NCI-H1436 (cell line): ENCODE results near the gene RPS15A.
"Not testable (repeated sequence)": the region's sequence is repeated elsewhere in the genome, so short reads cannot be mapped to it uniquely, and the experiment has no call there.

ENCODE experiments used
- DNase-seq: peaks from one replicate; lab custom pipeline; 2025; lab: John Stamatoyannopoulos, UW

RPS15A gene

DNA sequence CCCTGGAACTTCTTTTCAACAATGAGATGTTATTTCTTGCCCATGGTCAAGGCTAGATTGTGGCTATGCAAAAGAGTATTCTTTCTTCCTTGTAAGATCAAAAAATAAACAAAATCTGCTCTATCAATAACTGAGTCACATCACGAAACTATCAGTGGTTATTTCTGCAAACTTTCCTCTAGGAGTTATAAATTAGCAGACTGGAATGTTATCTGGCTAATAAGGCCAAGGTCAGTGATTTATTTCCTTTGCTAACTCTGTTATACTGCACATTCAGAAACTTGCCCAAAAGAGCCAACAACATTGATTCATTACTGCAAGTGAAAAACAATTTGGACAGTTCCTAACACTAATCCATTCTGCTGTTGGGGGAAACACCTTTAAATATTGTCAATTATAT is 6.2 kb upstream of the RPS15A start:
- DNase-seq, result no peak

DNA sequence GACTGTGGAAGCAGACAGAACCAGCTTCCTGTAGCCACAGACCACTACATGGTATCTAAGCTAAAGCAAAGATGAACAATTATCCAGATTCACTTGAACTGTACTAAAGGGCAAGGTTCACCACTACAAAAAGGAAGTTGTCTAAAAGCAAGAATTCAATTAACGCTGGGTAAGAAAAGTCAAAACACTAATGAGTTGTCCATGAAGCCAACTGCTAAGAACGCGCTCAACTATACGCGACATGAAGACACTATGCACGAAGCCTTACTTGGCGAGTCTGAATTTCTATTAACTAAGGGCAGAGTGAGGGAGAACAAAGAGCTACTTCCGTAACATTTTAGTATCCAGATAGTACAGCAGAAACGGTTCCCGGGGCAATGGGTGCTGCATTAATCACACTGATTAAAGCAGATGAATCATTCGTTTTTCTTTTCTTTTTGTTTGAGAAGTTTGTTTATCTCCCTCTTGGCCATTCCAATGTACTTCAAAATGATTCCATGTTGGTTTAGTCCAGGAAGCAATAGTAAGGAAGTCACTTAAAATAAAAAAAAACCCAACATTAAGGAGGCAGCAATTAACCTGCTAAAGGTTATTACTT is 2.8 kb upstream of the RPS15A start:
- no peak for DNase-seq

DNA sequence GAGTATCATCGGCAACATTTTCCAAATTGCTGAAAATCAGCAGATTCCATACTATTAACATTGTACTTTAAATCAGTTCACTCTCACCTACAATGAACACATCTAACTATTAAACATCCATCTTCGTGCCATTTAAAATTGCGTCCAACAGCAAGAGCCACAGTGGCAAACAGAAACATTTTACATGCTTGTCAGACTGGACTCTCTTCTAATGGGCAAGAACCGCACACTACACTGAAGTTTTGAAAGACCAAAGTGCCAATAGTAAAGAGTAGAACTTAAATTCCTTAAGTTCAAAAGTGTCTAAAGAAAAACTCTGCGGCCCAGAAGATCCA is 652 bp downstream of the RPS15A start:
- no peak for DNase-seq

DNA sequence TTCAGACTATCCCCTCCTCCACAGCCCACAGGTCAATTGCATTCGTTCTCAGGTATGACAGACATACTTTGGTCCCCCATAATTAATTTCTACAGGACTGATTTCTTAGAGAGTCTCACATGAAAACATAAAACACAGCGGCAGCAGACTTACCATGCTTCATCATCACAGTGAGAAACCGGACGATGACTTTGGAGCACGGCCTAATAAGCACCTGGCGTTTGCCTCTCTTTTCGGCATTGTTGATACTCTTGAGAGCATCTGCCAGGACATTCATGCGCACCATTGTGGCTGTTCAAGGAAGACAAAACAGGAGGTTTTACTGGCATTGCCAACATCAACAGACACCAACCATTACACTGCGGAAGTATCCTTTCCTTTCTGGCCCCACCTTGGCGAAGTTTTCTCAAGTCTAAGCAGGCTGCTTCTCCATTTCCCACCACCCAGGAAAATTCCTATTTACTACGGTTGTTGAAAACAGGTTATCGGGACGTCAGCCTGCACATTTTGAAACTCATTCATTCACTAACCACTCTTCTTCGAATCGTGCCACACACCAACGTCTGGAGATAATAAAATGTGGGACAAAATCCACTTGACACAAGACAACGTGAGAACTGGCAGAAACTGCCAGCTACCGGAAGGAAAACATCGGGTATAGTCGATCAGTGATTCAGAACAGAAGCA is 1.2 kb downstream of the RPS15A start:
- DNase-seq, result no peak

DNA sequence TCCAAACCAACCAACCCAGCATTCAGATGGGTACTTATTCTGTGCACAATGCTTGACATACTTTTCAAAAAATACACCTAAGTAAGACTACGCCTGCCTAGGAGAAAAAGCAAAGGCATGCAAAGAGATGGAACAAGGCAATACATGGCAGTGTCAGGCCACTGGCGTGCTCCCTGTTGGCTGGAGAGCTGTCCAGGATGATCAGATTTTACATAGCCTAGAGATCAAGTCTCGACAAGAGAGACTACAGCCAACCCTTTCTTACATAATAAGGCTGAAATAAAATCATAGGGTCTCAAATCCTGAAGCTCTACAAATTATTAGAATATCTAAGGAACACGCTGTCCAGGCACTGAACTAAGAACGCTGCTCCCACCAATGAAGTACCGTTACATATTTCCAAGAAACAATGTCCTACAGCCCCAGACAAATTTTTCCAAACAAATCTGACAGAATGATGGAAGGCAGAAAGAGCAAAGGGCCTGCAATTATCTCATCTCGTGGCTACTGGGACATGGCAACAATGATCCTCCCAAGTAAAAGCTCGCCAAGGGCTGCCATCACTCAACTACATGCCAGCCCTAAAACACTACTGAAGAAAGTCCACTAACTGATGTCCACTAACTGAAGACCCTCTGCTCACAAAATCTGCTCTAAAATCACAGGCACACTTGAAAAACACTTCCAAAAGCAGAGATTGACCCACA is 5.1 kb downstream of the RPS15A start:
- no peak for DNase-seq

DNA sequence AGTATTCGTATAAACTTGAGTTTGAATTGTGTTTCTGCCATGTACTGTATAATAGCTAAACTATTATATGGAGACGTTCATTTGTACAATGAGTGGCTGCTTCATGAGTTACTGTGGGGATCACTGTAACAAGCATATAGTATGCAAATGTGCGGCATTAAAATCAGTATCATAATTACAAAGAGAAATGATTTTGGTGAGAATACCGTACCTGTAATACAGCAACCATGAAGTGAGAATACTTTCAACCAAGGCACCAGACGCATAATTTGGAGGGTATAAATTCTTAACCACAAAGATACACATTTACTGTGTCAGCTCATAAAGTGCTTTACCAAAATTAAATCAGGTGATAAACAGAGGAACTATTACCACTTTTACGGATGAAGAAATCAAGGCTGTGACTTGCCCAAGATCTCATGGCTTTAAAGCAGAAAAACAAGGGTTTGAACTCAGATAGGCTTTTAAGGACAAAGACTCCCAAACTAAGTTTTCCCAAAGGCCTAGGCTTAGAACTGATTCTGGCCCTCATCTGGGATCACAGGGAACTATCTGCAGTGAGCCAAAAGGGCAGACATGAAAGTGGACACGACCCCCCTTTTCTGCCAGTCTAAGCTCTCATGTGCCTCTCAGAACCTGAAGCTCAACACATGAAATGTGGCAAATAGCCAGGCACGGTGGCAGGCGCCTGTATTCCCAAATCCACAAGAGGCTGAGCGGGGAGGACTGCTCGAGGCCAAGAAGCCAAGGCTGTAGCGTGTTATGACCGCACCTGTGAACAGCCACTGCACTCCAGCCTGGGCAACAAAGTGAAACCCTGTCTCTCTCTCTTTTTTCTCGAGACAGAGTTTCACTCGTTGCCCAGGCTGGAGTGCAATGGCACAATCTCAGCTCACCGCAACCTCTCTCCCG is 6.4 kb downstream of the RPS15A start:
- DNase-seq, result no peak

DNA sequence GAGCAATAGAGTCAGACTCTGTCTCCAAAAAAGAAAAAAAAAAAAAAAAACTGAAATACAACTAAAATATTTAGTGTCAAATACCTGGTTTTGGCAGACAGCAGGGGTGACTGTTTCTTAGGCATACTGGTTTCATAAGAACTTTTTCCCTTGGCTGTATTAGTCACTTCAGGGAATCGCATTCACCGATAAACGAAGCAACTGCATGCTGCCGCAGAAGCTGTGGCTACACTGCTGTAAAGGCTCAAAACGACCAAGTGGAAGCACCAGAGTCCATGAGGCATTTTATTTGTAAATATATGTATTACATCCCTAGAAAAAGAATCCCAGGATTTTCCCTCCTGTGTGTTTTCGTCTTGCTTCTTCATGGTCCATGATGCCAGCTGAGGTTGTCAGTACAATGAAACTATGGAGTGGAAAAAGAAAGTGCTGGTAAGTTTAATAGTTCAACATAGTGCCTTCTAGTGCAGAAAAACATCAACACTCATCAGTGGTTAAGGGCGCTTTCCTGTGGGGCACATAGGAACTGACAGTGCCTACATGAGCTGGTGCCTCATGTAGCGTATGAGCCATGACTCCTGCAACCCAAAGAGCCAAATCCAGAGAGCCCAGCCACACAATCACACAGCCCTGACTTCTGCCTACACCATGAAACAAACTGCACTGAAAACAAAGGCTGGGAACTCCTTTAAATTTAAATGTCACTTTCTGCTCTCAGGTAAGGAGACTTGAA is 7.3 kb downstream of the RPS15A start:
- no peak for DNase-seq

DNA sequence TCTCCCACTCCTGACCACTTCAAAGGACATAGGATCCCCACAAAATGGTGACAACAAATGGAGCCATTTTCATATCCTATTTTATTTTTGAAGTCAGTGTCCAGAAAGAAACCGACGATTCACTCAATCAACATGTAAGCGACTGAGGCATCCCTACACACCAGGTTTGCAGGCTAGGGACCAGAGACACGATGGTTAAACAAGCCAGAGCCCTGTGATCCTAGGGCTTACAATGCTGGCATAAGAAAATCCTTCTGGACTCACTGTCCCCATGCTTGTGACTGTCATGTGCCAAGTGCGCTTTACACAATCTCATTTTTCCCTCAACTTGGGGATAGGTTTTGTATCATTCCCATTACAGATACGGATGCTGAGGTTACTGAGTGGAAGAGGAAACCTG is 8.9 kb downstream of the RPS15A start:
- DNase-seq, result not testable (repeated sequence)

DNA sequence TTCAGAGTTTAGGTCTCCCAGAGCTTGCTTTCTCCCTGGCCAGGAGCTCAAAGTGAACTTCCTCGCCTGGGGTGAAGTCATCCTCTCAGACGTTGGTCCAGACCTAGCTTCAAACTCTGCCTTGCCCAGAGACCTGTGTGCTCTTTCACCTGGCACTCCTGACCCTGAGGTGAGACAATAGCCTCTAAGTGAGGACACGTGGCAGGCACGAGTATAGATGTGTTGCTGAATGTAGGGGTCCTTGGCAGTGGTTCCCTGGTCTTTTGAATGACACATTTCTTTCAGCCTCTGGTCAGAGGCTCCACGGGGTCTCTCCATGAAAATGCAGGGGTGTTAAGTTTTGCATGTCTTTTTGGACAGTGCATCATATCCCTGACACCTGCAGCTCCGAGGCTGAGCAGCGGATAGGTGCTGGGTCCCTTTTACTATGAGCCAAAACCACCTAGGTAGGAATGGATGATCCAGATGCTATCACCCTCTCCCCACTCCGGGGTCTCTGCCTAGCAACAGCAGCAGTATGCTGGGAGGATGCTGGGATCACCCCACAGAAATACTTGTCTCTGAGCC is 9.6 kb downstream of the RPS15A start:
- not testable (repeated sequence) for DNase-seq

DNA sequence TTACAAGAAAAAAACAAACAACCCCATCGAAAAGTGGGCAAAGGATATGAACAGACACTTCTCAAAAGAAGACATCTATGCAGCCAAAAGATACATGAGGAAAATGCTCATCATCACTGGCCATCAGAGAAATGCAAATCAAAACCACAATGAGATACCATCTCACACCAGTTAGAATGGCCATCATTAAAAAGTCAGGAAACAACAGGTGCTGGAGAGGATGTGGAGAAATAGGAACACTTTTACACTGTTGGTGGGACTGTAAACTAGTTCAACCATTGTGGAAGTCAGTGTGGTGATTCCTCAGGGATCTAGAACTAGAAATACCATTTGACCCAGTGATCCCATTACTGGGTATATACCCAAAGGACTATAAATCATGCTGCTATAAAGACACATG is 12.5 kb downstream of the RPS15A start:
- DNase-seq, result not testable (repeated sequence)

DNA sequence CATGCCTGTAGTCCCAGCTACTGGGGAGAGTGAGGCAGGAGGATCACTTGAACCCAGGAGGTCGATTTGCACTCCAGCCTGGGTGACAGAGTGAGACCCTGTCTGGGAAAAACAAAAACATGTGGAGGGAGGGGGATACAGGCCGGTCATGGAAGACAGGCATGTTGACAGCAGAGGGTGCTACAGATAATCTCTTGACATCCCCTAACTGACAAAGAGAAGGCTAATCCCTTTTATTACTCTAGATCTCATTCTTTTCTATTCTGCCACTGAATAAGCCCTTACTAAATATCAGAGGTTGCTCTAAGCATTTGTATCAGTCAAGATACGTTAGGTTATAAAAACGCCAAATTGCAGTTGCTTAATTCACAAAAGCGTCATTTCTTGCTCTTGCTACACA is 13.8 kb downstream of the RPS15A start:
- DNase-seq, result not testable (repeated sequence)

DNA sequence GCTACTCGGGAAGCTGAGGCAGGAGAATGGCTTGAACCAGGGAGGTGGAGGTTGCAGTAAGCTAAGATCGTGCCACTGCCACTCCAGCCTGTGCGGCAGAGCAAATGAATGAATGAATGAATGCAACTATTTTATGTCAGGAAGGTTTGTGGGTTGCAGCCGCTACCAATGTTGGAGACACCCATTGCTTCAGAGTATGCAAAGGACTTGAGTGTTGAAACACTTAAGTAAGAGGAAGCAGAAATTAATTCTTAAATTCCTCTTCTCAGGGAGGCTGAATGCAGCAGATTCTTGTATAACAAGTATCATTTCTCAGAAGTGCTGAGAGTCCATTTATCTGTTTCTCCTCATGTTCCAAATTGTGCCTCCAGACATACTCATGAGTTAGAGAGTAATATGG is 15.5 kb downstream of the RPS15A start:
- DNase-seq, result not testable (repeated sequence)

DNA sequence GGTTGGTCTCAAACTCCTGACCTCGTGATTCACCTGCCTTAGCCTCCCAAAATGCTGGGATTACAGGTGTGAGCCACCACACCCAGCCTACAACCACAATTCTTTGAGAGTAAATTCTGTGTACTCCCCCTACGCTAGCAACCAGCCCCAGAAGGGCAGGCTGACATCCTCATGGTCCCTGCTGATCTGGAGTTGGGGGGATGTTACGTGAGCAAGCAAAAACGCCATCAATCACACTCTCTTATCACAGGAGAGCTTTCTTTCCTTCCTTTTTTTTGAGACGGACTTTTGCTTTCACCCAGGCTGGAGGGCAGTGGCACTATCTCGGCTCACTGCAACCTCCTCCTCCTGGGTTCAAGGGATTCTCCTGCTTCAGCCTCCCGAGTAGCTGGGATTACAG is 18.0 kb downstream of the RPS15A start:
- not testable (repeated sequence) for DNase-seq

DNA sequence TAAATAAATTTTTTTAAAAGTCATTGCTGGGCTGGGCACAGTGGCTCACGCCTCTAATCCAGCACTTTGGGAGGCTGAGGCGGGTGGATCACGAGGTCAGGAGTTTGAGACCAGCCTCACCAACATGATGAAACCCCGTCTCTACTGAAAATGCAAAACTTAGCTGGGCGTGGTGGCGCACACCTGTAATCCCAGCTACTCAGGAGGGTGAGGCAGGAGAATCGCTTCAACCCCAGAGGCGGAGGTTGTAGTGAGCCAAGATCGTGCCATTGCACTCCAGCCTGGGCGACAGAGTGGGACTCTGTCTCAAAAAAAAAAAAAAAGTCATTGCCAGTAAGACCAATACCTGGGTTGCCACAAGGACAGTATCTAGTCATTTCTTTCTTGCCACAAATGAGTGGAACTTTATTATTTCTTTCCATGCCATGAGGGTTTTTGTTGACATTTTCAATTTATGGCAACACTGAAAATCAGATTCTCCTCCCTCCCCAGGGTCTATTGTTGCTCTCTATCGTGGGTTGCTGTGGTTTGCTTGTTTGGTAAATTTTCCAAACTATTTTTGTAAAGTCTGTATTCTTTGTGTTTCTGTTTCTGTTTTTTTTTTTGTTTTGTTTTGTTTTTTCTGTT is 19.7 kb downstream of the RPS15A start:
- DNase-seq, result not testable (repeated sequence)

DNA sequence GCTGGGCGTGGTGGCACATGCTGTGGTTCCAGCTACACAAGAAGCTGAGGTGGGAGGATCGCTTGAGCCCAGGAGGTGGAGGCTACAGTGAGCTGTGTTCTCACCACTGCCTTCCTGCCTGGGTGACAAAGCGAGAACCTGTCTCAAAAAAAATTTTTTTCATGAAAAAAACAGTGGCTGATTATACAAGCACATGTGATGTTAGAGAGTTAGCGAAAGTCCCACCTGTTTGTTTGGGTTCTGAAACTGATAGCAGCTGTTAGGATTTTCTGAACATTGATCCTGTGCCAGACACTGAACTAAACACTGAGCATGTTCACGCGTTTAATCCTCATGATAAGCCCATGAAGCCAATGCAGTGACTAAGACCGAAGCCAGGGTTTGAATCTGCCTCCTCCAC is 22.9 kb downstream of the RPS15A start:
- DNase-seq, result not testable (repeated sequence)

DNA sequence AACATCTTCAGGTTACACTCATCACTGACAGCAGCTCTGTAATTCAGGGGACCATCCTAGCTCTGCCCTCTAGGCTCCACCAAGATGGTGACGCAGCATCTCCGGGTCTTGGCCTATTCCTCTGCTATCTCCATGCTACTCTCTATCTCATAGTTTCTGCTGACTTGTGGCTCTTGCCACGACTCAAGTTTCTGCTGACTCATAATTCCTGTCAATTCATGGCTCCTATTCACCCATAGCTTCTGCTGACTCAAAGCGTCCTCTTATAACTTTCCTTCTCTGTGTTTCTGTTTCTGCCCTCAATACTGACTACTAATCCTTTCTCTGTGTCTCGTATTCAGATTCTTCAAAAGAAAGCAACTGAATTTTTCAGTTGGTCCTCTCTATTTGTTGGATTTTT is 27.4 kb downstream of the RPS15A start:
- DNase-seq, result not testable (repeated sequence)

DNA sequence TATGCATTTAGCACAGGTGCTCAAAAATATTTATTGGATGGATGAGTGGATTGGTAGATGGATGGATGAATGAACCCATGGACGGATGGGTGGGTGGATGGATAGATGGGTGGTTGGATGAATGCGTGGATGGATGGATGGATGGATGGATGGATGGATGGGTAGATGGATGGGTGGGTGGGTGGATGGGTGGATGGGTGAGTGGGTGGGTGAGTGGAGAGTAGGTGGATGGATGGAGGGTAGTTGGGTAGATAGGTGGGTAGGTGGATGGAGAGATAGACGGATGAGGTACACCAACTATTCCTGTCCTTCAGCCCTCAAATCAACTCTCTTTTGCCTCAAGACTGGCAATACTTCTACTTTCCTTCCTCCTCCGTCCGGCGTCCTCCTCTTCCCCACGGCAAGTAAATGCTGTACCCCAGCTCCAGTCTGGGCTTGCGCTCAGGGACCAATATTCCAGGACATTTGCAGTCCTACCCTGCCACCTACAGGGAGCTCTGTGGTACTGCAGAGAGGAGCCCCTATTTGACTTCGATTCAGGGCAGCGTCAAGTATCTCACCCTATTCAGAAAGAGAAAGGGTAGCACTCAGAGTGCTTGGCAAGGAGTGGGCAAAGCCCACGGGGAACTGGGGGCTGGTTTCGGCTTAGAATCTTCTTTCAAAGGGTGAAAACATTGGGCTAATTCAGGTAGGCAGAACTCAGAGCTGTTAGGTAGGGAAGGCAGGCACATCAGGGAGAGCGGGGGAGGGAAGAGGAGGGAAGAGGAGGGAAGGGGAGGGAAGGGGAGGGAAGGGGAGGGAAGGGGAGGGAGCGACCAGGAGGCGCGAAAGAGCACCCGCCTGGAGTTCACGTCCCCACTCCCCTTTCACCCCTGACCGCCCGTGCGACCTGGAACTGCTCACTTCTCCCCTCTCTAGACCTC is 30.3 kb downstream of the RPS15A start:
- peak; percentile 38 for DNase-seq

DNA sequence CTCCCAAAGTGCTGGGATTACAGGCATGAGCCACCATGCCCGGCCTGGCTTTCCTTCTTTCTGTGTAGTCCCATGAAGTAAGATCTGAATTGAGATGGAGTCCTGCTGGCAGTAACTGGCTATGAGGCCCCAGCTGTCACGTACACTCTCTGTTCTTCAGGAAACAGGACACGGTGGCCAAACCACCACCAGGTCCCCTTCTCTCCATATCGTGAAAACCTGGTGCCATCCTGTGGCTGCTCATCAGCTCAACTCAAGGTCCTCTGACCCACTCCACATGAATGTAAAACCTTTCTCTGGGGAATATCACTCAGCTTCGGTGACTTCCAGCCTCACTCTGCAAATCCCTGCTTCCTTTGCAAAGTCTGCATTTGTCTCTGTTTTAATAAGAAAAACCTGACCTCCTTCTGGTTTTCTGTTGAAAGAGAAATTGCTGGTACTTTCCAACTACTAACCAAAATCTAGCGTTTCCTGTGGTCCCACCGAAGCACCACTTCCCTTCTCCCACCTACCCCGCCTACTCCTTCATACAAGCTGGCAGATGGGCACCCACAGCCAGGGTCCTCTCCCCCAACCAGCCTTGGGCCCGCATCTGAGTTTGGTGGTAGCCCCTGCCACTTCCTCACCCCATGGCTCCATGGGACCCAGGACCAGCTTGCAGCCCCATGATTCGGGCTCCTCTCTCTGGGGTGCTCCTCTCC is 32.0 kb downstream of the RPS15A start:
- DNase-seq, result not testable (repeated sequence)

DNA sequence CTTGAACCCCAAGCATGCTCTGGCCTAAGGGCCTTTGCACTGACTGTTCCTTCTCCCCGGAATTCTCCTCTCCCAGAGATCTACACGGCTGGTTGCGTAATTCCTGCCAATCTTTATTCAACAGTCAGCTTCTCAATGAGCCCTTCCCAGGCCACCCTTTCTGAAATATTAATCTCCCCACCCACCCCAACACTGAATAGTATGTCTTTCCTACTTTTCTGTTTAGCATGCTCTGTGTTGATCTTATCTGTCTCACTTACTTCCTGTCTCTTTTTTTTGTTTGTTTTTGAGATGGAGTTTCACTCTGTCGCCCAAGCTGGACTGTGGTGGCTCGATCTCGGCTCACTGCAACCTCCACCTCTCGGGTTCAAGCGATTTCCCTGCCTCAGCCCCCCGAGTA is 33.5 kb downstream of the RPS15A start:
- DNase-seq, result not testable (repeated sequence)
